Superior temporal gyrus (tissue), 1 donor: ENCODE data around the gene GNAI3.

Experiments used
- DNase-seq: peaks from one replicate; pipeline ENCODE4 v3.0.0-alpha.2; 2016; ENCODE audit errors: extremely low spot score

GNAI3 gene

DNA sequence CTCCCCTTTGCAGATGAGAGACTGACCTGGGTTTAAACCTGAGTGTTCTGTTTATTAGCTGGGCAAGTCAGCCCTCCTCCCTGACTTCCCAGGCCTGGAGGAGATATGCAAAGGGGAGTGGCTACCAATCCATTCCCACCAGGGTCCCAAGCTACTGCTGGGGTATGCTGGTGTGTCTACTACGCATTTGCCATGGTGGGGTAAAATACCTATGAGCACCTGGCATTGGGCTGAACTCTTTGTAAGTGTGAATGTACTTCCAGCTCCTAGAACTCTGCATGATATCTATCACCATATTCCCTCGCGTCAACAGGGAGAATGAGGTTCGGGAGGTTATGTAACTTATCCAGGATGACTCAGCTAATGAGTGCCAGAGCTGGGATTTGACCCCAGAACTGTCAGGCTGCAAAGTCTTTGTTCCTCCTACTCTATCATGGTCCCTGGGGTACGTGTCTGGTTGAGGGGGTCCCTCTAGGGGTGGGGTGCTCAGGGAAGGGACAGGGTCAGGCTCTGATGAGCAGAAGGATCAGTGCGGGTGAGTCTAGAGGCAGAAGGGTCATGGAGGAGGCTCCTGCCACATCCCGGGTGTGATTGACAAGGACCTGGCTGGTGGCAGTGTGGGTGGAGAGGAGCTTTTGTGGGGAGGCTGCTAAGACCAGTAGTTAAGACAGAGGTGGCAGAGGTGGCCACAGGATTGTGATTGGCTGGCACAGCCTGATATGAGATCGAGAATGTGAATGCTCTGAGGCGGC, 88.0 kb downstream of the GNAI3 start:
- DNase-seq = no peak

DNA sequence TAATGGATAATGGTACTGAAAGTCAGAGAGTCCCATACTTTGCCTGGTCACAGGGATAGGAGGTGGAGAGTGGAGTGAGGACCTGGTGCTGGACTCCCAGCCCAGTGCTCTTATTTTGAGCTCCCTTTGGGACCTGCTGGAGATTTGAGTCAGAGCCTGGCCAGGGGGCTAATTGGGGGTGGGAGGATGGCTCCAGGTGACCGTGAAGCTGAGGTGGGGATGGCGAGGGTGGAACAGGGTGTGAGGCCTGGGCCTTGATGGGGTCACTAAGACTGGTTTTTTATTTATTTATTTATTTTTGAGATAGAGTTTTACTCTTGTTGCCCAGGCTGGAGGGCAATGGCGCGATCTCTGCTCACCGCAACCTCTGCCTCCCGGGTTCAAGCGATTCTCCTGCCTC, 89.0 kb downstream of the GNAI3 start:
- no peak for DNase-seq

DNA sequence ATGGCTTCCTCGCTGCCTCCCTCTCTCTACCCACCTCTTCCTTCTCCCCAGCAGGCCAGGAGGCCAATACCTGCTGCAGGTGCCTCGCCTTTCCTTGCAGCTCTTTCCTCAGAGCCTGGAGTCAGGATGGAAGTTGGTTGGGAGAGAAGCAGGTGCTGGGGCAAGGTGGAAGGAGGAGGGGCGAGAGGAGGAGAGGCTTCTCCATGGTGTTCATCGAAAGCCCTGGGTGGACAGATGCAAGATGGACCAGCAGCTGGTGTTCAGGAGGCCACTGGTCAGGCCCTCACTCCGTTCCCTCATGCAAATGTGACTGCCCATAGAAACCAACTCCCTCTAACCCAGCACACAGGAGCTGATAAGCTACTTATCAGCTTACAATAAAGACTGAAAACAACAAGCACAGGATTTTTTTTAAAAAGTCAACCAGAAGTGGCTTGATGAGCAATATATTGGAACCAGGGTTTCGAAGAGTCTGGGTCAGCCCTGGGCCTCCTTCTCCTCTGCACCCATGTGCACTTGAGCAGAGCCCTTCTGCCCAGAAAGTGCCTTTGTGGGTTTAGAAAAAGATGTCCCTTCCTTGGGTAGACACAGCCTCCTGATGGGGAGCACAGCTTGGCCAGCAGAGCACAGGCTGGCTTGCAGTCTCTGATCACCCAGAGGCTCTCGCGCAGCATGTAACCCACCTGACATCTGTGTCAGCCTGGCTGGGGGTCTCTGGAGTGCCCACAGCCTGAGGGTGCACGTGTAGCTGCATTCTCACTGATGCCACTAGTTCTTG, 90.8 kb downstream of the GNAI3 start:
- no peak for DNase-seq

DNA sequence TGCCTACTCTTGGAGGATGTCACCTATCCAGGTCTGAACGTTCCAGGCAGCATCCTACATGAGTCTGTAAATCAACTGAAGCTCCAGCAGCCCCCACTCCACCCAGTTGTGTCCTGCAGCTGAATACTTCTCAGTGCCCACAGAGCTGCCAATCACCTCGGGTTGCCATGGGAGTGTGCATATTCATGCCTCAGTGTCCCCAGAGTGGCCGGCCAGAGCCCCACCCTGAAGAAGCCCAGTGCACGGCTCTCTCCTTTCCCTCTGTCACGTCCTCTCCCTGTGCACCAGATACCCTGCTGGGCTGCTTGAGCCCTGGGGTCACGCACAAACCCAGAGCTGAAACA, 91.4 kb downstream of the GNAI3 start:
- DNase-seq = no peak

DNA sequence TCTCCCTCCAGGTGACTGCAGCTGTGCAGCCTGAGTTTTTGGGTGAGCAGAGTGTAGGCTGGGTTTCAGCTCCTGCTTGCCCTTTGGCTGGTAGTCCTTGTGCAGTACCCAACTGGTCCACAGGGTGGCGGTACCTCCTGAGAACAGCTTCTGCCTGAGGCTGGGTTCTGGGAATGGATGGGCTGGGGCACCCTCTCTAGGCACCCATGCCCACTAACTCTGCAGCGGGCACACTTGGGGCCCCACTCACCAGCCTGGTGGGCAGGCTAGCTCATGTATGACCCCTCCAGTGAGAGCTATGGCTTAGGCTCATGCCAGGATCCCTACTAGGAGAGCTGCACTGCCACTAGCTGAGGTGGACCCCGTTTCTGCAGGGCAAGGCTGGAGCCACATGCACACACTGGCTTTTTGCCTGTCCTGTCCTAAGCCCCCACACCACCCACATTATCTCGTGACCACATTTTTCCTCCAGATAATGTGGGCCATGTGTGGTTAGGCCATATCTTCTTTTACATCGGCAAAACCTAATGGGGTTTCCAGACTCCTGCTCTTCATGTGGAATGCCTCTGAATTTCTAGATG, 92.0 kb downstream of the GNAI3 start:
- DNase-seq = peak; percentile 88

DNA sequence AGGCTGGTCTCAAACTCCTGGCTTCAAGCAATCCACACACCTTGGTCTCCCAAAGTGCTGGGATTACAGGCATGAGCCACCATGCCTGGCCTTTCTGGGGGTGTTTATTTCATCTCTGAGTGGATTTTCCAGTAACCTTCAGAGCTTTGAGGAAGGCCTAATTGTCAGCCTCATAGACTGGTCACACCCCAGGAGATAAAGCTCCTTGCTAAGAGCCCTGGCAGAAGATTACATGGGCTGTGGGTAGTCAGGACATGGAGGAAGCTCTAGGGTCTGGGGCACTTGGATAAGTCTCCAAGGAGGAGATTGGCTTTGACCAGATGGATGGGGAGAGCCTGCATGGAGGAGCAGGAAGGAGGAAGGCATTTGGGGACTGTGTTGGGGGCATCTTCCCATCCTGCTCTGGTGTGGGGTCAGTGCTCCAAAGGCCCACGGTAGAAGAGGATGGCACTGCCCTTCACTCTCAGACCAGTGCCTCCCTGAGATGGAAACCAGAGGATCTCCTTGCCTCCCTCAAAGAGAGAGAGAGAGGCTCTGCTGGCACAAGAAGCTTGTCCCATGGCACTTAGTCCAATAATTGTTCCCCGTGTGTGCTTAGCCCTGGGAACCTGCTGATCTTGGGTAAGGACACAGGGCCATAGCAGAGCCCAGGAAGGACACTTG, 92.8 kb downstream of the GNAI3 start:
- DNase-seq = no peak

DNA sequence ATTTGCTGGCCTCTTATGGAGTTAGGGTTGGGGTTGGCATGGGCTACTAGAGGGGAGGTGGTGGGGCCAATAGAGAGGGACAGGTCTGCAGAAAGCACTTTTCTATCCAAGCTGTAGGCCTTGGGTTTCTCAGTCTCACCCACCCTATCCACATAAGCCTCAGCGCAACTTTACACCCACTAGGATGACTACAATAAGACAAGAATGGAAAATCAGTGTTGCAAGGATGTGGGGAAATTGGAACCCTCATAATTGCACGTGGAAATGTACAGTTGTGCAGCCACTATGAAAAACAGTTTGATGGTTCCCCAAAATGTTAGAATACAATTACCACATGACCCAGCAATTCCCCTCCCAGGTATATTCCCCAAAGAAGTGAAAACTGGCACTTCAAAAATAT, 93.4 kb downstream of the GNAI3 start:
- DNase-seq = no peak

DNA sequence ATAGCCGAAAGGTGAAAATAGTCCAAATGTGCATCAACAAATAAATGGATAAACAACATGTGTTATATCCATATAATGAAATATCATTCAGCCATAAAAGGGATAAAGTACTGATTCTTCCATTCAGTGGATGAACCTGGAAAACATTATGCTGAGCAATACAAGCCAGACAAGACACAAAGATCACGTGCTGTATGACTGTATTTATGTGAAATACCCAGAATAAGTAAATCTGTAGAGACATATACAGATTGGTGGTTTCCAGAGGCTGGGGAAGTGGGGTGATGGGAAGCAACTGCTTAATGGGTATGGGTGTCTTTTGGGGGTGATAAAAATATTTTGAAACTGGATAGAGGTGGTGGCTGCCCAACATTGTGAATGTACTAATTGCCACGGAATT, 94.2 kb downstream of the GNAI3 start:
- DNase-seq = no peak

DNA sequence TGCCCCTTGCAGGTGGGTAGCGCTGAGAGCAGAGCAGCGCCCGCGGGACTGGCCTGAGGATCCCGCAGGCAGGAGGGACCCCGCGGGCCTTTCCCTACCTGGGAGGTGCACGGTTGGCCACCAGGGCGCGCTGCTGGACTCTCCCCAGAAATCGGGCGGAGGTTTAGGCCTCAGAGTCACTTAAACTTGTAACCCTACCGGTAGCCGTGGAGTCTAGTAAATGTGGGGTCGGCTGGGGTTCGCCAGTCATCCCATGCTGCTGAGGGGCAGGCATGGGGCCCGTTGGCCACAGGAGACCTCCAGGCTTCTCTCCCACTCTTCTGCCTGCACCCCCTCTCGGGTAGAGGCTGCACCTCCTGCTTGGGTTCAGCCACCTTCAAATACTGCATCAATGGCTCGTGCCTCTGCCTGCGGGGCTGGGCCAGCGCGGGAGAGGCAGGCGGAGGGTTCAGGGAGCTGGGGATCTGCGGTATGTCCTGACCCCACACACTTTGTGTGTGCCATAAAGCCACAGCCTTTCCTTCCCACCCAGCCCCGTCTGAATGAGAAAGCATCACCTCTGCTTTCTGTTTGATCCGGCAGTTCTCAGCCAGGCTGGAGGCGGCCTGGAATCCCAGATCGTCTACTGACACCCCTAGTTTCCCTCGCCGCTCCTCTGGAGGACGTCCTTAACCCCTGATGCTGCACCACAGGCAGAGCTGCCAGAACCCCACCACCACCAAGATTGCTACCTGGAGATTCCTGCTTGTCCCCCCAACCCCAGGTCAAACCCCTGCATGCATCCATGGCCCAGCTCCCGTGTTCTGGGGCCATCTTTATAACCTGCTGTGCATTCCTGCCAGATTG, 95.2 kb downstream of the GNAI3 start:
- DNase-seq = no peak

DNA sequence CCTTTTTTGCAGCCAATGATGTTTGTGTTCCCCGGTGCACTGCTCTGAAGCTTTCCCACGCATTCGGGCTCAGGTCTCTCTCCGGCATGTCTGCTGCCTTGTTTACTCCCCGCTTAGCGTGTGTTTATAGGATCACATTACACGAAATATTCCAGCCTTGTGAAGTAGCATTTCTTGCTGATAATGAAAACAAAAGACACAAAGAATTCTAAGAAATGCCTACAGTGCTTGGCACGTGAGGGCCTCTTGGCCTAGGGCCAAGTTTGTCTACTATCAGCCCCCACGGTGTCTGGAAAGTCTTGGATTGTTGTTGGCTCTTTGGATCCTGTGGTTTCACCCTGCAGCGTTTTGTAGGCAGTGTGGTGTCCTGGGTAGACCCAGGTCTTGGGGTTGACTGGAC, 96.3 kb downstream of the GNAI3 start:
- DNase-seq = no peak

DNA sequence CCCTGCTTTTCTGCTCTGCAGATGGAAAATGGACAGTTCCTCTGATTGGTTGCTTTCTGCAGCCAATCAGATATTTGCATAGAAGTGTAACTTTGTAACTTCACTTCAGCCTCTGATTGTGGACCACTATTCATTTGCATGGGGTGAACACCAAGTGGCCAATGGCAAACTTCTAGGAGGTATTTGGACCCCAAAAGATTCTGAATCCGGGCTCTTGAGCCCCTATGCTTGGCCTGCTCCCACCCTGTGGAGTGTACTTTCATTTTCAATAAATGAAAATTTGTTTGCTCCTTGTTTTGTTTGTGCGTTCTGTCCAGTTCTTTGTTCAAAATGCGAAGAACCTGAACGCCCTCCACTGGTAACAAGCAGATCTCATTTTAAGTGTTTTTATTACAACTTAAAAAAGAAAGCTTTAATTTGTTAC, 101.1 kb downstream of the GNAI3 start:
- DNase-seq = peak; percentile 68

DNA sequence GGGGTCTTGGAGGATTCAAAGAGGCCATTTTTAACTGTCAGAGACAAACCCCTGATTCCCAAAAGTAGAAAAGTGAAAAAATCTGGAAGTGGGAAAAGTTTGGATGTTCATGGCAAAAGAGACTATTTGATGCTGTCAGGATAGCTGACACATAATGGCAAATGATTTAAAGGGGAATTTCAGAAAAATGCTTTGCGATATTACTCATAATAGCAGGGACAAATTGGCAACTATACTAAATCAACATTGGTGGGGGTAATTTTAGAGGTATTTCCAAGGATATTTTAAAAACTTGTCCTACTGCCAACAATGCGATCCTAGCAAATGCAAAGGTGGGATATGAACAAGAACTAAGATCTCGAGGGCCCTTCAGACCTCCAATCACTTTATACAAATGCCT, 102.2 kb downstream of the GNAI3 start:
- DNase-seq = no peak

DNA sequence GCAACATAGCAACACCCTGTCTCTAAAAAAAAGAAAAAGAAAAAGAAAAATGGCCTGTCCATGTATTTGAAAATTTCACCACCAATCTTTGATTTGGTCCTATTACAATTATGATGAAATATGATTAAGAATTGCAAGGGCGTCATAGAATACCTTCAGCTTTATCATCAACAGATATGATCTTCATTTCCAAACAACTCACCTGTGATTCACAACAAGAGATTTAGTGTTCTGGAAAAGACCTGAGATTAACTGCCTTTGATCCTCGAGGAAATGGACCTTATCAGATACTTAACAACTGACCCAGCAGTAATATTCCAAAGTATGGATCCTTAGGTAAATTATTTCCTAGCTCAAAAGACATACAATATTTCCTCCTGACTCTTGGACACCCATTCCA, 104.0 kb downstream of the GNAI3 start:
- no peak for DNase-seq

DNA sequence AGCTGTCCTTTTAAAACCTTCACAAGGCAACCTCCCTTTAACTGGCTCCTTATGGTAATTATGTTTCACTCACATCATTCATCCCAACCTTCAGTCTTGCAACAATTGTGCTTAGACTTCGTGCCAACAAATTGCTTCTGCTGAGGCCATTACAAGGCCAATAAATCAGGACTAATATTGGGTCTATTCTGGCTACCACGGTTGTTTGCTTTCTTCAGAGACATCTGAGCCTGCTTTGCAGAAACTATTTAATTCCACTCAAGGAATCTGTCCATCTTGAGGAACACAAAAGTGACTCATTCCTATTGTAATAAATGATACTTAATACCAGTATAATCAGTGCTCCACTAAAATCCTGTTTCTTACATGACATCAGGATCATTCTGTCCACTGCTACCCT, 104.9 kb downstream of the GNAI3 start:
- DNase-seq = no peak

DNA sequence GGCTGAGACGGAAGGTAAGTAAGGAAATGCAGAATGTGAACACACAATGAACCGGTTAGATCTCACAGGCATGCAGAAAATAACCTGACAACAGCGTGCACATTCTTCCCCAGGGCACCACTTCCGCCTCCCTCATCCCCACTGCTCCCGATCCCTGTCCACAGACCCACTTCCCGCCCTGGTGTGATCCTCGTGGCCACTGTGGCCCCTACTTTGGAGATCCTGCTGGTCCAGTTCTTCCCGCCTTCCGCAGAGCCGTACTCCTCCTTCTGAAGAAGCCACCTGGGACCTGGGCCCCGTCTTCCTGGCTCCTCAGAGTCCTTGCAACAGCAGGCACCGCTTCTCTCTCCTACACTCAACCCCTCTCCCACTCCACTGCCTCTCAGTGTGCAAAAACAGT, 106.1 kb downstream of the GNAI3 start:
- DNase-seq = no peak

DNA sequence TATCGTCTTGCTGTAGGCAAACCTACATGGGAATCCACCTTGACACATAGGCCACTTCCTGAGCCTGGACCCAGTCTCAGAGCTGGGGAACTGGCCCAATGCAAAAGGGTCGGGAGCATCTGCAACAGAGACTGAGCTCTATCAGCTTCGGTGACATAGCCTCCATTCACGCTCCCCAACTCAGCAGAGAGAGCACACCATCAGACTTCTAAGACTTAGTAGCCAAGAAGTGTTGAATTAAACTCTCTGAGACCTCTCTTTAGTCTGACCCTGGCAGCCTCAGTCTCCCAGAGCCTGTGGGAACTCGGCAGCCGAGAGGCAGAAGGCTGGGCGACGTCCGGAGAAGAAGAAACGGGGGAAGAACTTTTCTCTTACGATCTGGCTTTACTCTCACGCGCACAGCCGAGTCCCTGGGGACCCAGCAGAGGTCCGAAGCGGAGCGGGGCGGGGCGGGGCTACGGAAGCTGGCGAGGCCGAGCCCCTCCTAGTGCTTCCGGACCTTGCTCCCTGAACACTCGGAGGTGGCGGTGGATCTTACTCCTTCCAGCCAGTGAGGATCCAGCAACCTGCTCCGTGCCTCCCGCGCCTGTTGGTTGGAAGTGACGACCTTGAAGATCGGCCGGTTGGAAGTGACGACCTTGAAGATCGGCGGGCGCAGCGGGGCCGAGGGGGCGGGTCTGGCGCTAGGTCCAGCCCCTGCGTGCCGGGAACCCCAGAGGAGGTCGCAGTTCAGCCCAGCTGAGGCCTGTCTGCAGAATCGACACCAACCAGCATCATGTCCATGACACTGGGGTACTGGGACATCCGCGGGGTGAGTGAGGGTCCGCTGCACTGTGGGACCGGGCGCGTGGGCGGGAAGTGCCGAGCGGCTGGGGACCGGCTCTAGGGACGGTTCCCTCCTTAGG, 107.5 kb downstream of the GNAI3 start, which contains the start of gene GSTM4:
TSS of gene GSTM4 (plus strand) at position 485 of the 905 bp plus-strand sequence. CDS start at position 776, 291 bp downstream.
- DNase-seq = peak; percentile 66

DNA sequence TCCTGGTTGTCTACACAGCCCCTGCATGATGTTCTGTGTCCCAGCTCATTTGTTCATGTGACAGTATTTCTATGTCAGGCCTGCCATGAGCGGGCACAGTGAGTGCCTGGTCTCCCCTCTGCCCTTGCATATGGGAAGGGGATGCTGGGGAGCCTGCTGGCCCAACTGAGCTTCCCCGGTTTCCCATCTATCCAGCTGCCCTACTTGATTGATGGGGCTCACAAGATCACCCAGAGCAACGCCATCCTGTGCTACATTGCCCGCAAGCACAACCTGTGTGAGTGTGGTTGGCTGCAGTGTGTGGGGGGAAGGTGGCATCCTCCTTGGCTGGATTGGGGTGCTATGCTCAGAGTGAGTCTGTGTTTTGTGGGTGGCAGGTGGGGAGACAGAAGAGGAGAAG, 109.0 kb downstream of the GNAI3 start:
- no peak for DNase-seq

DNA sequence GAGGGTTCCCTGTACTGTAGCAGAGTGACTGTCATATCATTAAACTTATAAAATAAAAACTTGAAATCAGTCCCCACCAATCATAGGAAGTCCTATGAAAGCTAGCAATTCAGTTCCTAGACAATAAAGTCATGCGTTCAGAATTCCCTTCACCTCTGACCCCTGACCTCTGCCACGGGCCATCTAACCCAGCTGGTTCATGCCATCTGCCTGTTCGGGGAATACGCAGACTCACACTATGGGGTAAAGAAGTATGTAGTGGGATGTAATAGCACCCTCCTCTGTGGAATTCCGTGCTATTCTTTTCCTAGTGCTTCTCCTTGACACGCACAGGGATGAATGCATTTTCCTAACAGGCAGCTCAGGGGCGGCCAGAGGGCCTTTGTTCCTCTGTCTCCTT, 109.6 kb downstream of the GNAI3 start:
- no peak for DNase-seq

DNA sequence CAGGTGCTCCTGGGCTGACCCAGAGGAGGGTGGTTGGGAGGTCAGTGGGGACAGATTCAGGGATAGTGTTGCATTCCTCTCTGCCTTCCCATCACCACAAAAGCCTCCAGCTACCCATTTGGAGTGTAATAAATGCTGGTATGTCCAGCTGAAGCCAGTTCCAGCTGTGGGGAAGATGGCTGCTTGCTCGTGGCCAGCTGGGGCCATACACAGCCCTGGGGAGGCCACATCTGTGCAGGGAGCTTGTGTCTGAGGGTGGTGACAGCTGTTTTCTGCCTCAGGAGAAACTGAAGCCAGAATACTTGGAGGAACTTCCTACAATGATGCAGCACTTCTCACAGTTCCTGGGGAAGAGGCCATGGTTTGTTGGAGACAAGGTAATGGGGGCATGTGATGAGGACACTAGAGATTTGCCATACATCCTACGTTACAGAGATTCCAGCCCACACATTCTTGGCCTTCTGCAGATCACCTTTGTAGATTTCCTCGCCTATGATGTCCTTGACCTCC, 110.2 kb downstream of the GNAI3 start:
- DNase-seq = no peak

DNA sequence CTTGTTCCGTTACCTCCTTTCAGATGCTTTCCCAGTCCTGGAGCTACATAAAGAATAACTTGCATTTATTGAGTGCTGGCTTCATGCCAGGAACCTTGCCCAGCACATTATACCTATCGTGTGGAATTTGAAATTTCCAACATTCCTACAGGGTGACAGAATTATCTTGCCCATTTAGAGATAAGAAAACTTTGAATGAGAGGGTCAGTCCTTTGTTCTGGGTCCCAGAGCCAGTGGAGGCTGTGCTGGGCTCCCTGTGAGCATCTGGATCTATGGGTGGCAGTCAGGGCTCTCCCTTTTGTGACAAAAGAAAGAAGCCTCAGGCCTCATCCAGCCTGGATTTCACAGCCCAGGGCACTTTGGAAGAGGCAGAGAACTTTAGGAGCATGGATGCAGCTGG, 110.7 kb downstream of the GNAI3 start:
- DNase-seq = no peak
